IPS-NIHi7 (cell line): ENCODE measurements around the gene NLRC3.
"Not testable (repeated sequence)": the region's sequence is repeated elsewhere in the genome, so short reads cannot be mapped to it uniquely, and the experiment has no call there.

Experiments used
- DNase-seq: peaks from one replicate; pipeline ENCODE4 v3.0.0; 2012; ENCODE audit warnings: mixed read lengths; ENCODE audit errors: extremely low spot score

Gene NLRC3

DNA sequence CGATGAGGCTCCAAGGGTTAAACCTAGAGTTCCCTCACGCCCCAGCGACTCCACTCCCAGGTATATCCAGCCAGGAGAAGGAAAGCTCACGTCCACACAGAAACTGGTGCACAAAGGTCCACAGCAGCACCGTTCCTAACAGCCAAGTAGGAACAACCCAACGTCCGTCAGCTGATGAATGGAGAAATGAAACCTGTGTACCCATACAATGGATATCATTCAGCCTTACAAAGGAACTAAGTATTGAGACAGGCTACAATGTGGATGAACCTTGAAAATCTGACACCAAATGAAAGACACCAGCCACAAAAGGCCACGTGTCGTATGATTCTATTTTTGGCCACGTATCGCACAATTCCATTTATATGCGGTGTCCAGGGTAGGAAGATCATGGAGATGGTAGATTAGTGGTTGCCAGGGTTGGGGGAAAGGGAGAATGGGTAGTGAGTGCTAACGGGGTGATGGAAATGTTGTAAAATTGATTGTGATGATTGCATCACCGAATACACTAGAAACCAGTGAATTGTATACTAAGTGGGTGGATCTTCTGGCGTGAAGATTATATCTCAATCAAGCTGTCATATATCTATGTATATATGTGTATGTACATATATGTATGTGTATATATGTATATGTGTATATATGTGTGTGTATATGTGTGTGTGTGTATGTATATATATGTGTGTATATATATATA is 30.1 kb downstream of the NLRC3 start:
- no peak for DNase-seq

DNA sequence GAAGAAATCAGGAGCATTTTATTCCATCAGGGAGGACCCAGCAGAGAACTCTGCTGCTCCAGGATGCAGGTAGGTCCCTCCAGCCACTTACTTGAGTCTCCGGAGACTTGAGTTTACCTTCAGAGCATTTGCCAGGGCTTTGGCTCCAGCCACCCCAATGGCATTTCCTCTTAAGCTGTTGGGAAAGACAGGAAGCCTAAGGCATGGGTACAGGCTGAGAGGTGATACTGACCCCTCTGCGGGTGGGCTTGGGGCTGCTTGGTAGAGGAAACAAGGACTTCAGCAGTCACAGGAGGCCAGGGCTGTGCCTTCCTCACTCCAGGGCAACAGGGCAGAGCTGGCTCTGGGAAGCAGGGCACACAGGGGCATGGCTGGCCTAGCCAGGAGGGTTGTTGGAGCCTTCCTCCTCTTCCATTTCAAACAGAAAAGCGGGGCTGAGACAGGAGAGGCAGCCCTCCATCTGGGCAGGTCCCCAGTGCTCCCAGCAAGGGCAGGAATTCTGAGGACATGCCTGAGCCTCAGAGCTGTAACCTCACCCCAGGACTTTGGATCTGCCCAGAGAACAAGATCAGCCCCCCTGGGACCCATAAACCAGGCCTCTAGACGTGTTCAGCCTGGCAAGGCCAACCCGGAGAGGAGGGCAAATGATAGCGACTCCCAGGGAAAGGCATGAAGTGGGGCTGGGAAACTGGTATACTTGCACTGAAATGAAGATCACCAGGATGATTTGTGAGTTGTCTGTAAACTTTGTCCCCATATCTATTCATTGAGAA is 34.4 kb downstream of the NLRC3 start:
- no peak for DNase-seq

DNA sequence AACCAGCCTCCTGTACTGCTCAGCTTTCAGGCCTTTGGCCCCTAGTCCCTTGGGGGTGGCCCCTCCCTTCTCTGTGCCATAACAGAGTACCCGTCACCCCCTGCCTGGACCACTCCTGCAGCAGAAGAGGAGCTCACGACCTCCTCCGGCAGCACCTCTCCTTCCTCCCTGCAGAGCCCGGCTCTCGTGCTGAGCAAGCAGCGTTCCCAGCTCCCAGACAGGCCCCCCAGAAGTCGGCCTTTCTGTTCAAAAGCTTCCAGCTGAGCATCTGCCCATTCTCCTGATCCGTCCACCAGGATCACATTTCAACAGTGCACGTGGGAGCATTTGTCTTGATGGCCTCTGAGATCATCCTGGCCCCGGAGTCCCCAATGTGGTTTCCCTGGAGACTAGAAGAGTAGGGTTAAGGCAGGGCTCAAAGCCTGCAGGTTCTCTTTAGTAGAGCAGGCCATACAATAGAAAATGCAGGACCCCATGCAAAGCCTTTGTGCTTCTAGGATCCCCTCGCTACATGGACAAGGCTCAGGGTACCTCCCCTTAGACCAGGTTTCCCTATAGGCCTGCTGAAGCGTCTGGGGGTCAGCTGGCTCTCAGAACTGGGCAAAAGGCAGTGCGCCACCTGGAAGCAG is 35.6 kb downstream of the NLRC3 start:
- DNase-seq: no peak

DNA sequence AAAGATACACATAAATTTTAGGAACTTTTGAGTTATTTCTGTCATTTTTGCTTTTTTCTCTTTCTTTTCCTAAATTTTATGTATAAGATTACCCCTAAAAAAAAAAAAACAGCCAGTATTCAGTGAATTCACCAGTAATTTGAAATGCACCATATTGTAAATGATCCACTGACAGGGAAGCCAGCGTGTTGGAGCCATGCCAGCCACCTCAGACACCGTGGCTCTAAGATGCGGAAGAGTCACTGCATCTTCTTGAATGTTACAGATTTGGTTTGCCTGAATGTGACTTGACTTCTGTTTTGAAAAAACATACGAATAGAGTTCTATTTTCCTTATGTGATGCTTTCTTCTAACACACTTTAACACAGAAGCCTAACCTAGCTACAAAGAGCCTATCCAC is 39.0 kb downstream of the NLRC3 start:
- no peak for DNase-seq

DNA sequence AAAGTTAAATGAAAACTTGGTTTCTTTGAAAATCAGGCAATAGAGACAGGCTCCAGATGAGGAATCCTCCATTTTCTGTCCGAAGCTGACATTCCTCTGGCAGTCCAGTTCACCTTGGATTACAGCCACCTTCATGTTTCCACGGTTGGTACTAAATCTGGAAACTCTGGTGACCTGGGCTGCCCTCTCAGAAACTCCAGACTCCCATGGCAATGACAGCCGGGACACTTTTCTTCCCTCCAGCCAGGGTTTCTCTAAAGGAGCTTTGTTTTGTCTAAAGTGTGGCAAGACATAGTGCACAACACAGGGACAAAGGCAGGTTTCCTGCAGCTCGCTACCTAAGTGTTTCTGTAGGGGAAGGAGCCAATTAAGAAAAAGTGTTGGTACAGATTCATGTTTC is 40.4 kb downstream of the NLRC3 start:
- no peak for DNase-seq

DNA sequence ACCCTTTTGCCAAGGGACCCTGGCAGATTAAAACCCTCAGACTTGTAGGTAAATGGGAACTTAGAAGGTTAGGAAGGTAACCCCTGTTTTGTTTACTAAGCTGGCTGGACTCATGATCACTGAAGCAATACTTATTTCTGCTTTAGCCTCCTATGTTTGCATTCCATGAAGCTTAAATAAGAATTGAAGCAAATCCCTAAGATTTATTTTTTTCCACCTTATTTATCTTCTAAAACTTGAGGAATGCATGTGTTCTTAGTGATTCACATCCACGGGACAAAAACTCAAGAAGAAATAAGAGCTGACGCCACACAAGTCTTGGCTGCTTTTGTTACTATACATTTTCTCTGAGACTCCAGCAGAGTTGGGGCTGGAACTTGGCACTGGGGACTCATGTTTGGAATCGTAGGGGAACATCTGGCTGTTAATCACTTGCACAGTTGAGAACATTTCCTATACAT is 40.9 kb downstream of the NLRC3 start:
- DNase-seq: no peak

DNA sequence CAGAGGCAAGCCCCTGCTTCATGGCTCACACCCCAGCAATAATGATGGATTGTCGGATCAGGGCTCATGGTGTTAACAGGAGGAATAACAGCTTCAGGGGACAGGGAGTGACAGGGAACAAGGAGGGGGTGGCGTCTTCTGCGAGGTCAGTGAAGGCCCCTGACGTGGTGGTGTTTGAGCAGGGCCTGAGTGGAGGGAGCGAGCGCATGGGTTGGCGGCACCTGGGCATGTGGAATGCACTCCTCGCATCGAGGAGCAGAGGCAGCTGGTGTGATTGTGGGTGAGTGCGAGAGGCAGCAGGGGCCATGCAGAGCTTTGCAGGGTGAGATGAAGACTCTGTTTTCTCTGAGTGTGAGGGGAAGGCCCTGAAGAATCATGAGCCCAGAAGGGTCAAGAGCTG is 43.1 kb downstream of the NLRC3 start:
- no peak for DNase-seq

DNA sequence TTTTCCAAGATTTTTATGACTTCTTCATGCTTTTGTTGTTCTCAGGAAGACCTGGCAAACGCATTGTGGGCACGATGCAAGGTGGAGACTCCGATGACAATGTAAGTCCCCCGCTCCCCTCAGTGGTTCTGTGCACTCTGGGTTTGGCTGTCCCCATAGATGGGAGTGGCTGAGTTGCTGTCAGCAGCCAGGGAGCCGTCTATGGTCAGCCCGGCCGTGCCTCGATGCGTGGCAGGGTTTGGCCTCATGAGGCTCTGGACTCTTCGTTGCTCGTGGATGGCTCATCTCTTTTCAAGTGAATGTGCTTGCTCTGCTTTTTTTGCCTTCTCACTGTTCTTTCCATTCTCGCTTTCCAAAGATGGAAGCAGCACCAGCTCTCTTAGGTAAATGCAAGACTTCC is 44.5 kb downstream of the NLRC3 start:
- DNase-seq: no peak

DNA sequence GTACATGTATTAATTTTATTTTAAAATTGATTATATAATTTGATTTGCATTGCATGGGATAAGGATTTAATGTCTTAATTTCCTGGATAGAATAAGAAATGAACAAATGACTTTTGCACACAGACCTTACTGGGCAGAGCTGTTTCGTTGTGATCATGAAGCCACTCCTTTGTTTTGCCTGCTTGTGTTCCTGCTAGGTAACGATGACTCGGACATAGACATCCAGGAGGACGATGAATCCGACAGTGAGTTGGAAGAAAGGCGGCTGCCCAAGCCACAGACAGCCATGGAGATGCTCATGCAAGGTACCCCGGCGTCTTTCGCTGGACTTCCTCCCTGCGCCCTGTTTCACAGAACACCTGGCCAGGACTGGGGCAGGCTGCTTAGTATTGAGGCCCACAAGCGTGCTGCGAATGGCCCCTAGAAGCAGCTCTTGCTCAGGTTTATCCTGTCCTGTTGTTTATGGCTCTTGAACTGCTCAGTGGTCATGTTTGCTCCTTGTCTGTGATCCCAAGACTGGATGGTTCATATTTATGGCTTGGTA is 46.8 kb downstream of the NLRC3 start:
- DNase-seq: no peak

DNA sequence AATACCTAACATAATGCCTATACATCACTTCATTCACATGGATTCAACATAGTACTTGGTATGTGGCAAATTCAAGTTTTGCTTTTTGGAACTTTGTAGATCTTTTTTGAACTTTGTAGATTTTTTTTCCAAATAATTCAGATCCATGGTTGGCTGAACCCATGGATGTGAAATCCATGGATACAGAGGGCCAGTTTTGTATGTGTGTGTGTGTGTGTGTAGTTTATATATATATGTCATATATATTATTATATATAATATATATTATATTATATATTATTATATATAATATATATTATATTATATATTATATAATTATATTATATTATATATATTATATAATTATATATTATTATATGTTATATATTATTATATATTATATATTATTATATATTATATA is 48.0 kb downstream of the NLRC3 start:
- DNase-seq: no peak

DNA sequence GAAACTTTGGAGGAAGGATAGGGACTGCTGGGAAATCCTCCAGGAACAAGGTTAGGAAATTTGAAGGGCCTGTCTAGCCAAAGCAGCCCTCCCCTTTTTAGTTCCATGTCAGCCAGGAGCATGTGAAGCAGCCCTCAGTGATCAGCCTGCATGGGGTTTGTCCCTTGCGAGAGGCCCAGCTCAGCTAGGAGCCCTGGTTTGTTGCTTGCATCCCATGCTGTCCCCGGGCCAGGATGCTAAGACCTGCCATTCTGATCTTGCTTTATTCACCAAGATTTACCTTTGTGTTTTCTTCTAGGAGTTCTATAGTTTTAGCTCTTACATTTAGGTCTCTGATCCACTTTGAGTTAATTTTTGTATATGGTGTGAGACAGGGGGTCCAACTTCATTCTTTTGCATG is 48.8 kb downstream of the NLRC3 start:
- DNase-seq: no peak

DNA sequence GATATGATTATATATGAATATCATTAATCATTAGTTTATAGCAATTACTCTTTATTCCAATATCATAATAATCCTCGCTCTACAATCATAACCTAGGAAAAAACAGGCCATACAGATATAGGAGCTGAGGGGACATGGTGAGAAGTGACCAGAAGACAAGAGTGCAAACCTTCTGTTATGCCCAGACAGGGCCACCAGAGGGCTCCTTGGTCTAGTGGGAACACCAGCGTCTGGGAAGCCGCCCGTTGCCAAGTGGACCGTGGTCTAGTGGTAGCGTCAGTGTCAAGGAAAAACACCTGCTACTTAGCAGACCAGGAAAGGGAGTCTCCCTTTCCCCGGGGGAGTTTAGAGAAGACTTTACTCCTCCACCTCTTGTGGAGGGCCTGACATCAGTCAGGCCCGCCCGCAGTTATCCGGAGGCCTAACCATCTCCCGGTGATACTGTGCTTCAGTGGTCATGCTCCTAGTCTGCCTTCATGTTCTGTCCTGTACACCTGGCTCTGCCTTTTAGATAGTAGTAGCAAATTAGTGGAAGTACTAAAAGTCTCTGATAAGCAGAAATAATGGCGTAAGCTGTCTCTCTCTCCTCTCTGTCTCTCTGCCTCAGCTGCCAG is 49.9 kb downstream of the NLRC3 start:
- not testable (repeated sequence) for DNase-seq

DNA sequence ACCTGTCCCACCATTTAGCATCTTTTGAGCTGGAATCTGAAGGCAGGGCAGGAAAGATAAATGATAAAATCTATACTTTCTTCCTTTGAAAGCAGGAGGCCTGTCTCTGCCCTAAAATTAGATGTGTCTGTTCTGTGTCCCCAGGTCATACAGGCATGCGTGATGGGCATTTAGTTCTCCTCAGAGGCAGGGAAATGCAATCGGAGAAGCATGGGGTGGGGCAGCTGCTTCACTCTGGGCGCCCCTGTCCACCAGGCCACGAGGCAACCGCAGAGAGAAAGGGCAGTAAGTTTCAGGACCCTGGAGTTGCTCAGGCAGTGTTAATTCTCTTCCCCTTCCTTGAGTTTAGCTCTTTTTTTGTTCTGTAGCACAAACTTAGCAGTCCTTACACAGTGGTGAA is 51.3 kb downstream of the NLRC3 start:
- no peak for DNase-seq

DNA sequence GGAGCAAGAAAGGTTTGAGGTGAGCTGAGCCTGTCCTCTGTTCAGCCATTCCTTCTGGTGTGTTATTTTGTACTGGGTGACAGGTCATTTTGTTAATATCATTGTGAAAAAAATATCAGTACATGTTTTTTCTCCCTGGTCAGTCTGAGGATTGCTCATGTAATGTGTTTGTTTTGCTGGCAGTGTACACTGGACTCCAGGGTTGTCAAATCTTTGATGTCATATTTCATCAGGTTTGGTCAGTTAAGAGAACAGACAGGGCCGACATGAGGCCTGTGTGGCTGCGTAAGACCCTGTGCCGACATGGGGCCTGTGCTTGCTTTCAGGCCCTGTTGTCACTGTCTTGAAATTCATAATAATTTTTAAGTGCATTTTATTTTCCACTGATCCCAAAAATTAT is 53.9 kb downstream of the NLRC3 start:
- DNase-seq: no peak

DNA sequence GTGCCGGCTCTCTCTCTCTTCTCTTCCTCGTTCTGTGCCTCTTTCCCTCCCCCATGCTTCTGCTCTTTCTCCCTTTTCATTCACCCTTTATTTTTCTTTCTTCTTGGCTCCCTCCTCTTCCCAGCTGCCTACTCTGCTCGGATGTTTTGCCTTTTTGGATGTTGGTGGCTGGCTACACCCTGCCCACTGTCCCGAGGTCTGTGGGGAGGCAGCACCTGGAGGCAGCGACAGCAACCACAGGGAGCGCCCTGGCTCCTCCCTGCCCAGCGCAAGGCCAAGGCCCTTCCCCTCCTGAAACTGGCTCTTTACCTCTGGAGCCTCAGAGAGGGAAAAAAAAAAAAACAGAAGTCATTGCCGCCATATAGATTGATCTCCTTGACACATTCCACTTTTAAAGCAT is 56.4 kb downstream of the NLRC3 start:
- peak; percentile 63 for DNase-seq

DNA sequence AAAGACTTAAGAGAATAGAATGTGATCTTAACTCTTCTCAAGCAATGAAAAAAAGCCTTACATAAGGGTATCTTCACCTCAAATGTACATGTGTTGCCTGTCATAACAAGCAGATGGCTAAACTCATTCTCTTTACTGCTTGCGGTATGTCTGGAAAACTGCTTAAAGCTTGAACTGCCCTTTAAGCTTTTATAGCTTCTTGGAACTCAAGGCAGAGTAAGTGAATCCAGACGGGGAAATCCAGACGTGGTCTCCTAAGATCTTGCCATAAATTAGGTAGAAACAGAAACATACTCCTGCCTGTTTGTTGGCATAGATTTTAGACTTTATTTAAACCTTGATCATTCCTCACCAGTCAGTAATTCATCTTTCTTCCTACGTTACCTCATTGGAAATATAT is 56.8 kb downstream of the NLRC3 start:
- no peak for DNase-seq

DNA sequence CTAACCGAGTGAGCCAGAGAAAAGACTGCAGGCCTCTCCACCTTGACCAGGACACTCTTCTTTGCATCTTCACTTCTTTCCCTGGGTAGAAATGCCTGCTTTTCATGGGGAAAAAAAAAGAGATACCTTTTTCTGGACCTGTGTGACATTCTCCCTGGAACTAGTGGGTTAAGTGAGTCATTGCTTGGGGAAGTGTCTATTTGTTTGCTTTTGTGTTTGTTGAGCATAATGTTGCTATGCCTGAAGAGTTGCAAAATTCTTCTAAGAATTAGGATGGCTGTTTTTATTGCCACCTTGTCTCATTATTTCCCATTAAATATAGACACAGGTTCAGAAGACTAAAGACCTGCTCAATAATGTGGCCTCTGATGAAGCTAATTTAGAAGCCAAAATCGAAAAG is 57.6 kb downstream of the NLRC3 start:
- no peak for DNase-seq

DNA sequence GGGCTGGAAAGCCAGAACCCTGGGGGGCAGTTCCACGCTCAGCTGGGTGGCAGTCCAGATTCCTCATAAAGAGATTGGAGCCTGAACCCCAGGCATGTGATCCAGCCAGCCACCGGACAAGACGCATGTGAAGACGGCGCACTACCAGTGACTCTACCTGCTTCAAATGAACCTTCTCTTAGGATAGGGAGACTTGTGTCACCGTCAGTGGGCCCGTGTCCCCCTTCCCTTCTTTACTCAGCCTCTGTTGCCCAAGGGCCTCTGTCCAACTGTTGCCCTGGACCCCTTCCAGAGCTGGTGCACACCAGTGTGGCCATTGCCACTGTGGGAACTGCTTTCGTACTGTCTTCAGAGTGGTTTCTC is 58.2 kb downstream of the NLRC3 start:
- DNase-seq: no peak

DNA sequence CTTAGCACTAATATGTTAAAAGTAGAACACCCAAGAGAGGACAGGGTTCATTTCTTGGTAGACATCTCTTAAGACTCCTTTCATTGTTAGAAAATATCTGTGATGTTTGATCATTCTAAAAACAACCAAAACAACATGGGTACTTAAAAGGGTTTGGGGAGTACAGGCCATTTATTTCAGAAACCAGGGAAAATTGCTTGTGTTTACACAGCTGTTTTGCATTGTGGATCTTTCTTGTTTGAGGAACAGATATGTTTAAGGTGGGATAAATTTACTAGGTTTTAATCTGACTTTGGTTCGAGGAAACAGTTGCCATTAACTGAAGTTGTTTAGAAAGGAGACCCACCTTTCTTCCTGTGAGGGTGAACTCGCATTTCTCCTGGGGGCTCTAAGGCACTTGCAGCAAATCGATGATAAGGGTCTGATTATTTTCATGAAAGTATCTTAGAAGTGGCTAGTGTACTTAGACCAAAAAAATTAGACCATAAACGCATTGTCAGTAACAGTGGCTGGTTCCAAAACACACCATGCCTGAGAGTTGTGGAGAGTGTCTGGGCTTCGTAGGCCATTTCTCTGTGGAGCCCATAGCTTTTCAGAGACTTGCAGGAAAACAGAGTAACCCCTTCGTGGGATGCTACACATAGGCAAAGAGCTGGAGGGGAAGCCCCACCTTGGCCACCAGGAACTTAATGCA is 58.8 kb downstream of the NLRC3 start:
- no peak for DNase-seq

DNA sequence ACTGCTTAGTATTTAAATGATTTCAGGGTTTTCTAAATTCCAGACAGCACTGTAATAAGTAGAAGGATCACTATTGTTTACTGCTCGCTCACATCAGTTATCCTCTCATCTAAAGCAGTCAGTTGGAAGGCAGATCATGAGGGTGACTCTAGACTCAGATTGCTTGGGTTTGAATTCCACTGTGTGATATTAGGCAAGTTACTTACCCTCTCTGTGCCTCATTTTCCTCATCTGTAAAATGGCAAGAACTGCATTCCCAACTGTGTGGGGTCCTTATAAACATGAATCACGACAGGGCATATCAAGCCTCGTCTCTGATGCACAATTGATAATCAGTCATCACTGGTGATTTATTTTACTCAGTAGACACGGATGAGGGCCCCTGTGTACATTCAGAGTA is 61.3 kb downstream of the NLRC3 start:
- no peak for DNase-seq

DNA sequence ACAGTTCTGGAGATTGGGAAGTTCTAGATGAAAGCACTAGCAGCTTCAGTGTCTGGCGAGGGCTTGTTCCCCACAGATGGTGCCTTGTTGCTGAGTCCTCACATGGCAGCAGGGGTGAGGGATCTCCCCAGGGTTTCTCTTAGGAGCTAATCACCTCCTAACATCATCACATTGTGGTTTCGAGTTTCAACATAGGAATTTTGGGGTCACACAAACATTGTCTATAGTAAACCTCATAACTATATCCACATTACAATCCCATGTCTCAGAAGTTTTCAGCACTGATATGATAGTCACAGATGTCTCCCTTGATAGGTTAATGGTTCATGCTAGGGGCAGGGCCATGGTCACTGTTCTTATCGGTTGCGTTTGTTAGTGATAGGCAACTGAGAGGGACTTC is 62.6 kb downstream of the NLRC3 start:
- DNase-seq: no peak
